Kidney glomerular epithelial cell (primary cell): ENCODE data around the gene SGPP1.
"Not testable (repeated sequence)": the region's sequence is repeated elsewhere in the genome, so short reads cannot be mapped to it uniquely, and the experiment has no call there.

Source experiments
- DNase-seq: peaks from one replicate; lab custom pipeline; 2025; lab: John Stamatoyannopoulos, UW

Gene SGPP1

DNA sequence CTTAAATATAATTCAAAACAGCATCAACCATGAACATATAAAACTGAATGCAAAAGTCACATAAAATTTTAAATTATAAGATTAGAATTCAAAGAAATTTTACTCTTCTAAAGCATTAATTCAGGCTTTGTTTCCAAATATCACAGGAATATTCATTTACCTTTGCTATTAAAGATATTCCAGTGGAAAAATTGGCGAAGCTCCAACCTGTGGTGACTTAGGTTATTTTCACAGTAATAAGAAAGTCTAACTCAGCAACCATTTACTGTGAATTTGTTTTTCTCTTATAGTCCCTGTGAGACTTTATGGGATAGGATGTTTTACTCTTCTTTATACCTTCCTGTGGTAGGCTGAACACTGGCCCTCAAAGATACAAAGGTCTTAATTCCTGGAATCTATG, 89.4 kb downstream of the SGPP1 start:
- DNase-seq = no peak

- not testable (repeated sequence) for DNase-seq
These were observed 91.7 kb downstream of the SGPP1 start for GRCh38 chr14:63636094-63636635.
